ENCODE results near the gene DUSP8.

GRCh38 chr11:1553808-1554594 is 18.1 kb downstream of the DUSP8 start:
- no peak for TF ChIP-seq CTCF (IDR thresholded peaks at IDR 0.05; ENCODE audit: insufficient read depth, low read length, poor library complexity, severe bottlenecking)
- TF ChIP-seq EZH2phosphoT487 (conservative IDR thresholded peaks at IDR 0.05; ENCODE audit: low read length): no peak

Measured in SU-DHL-6 (cell line).